ENCODE data around the gene AS3MT. TPM values are rescaled to one million over a fixed set of nuclear protein-coding genes. Genes with fewer than 3 reads are reported as not detected.

The AS3MT gene
- total and polyA plus RNA-seq, 2 of the 8 experiments (the other 6 are each of a cell fraction or from before 2014, with no cell fraction given) = 5.8 to 10.3 TPM

DNA sequence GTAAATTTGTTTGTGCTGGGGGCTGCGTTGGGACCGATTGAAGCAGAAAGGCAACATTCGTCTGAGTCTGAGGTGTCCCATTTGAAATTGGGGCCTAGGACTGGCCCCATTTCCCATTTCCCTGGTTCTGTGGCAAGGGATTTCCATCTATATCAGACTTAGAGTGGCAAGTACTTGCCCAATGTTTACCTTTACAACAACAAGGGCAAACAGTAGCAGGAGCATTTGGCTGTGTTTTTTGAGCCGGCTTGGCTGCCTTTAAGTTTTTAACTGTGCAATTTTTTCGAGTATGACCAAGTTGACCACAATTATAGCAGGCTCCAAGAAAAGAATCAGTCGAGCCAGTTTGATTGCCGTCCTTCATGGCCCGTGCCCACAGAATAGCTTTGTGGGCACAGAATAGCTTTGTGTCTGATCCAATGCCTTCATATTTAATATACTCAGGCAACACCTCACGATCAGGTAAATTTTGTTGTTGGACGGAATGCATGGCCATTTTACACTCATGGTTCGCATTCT, 27.4 kb upstream of the AS3MT start (continued):
- TF ChIP-seq TCF12 (IDR thresholded peaks at IDR 0.05; ENCODE audit: low read depth, low read length) (no peak), KDM5A (IDR thresholded peaks at IDR 0.05; ENCODE audit: low read length) (no peak), EP300 (IDR thresholded peaks at IDR 0.05; ENCODE audit: borderline replicate concordance in 1 of 2, low read depth in 2 of 2, low read length in 2 of 2) (no peak), HDAC6 (IDR thresholded peaks at IDR 0.05; ENCODE audit: low read depth, low read length) (no peak)

All from H1 (cell line).